Neural progenitor cell (in vitro differentiated cells): ENCODE data around the gene CARNS1.

Experiments used
- CTCF ChIP-seq: fragments of 200-600 bp; sonication (generic); IDR thresholded peaks from 2 replicates; pipeline ENCODE4 v1.5.1; 2017; ENCODE audit warnings: antibody characterized with exemption, mild to moderate bottlenecking
- EZH2 ChIP-seq: fragments of 200-600 bp; sonication (generic); IDR thresholded peaks from 2 replicates; pipeline ENCODE4 v1.6.1; 2017; ENCODE audit warnings: antibody characterized with exemption, mild to moderate bottlenecking, moderate library complexity

- TF ChIP-seq CTCF (no peak), EZH2 (no peak)
These were observed 14.5 kb upstream of the CARNS1 start for GRCh38 chr11:67400942-67401494.
